SKM-1 treated with dmso at 0.1 percent for 144 hours (cell line): ENCODE measurements around the gene WDR31.
"Not testable (repeated sequence)": the region's sequence is repeated elsewhere in the genome, so short reads cannot be mapped to it uniquely, and the experiment has no call there.

ENCODE experiments used
- DNase-seq: peaks from one replicate; lab custom pipeline; 2025; ENCODE audit not compliant: unreplicated experiment; lab: John Stamatoyannopoulos, UW

The WDR31 gene

GRCh38 chr9:113368982-113369854 is 29.1 kb upstream of the WDR31 start:
- no peak for DNase-seq

- DNase-seq, result no peak
These were observed 28.4 kb upstream of the WDR31 start for GRCh38 chr9:113368348-113368981.

GRCh38 chr9:113365652-113366051 is 25.6 kb upstream of the WDR31 start:
- not testable (repeated sequence) for DNase-seq

DNA sequence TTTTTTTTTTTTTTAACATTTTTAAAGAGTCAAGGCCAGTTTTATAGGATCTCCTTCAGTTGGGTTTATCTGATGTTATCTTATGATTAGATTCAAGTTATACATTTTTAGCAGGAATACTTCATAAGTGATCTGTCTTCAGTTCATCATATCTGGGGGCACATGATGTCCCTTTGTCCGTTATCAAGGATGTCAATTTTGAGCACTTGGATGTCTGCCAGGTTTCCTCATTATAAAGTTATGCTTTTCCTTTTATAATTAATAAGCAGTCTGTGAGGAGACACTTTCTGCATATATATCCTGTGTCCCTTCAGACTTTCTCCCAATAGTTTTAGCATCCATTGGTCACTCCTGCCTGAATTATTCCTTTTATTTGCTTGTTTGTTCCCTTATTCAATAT is 24.9 kb upstream of the WDR31 start:
- no peak for DNase-seq

- DNase-seq, result no peak
These were observed 23.3 kb upstream of the WDR31 start for GRCh38 chr9:113363336-113363735.

DNA sequence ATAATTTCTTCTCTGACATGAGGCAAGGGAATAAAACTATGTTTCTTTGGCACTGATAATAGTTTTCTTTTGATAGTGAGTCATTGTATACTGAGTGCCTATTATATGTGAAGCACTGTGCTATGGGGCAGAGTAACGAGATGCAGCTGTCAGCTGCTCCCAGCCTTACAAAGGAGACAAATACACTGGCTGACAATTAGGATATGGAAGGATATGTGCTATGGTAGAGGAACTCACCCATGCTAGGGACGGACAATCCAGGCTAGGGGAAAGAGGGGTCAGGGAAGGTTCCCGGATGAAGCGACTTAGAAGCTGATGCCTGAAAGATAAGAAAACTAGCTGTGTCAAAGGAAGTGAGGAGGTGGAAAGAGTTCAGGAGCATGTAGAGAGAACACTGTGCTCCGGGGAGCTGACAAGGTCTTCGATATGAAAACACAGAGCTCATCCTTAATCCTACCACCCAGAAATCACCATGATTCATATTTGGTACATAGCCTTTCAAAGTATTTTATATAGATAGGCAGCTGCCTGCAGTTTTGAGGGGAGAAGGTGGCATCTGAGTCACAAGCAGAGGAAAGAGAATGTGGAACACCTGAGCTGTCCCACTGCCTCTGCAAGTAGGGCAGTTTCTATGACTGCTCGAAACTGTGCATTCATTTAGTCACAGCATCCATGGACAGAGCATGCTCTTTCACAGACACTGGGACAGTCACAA is 21.4 kb upstream of the WDR31 start:
- no peak for DNase-seq

DNA sequence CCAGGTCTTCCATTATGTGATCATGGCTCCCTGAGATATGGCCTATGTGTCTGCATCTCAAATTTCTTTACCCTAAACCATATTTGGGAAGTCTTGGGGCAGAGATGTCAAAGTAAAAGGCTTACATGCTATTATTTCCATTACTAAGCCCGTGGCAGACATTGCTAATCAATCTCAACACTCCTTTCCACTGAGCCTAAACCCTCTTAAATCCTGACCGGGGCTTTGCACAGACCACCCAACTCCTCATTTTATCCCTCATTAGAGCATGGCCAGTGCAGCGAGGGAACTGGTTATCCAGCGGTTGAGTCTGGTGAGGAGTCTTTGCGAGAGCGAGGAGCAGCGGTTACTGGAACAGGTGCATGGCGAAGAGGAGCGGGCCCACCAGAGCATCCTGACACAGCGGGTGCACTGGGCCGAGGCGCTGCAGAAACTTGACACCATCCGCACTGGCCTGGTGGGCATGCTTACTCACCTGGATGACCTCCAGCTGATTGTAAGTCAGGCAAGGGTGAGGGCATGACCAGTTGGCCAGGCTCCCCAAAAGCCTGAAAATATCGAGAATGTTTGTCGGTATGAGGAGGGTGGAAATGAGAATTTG is 20.3 kb upstream of the WDR31 start:
- DNase-seq, result no peak

DNA sequence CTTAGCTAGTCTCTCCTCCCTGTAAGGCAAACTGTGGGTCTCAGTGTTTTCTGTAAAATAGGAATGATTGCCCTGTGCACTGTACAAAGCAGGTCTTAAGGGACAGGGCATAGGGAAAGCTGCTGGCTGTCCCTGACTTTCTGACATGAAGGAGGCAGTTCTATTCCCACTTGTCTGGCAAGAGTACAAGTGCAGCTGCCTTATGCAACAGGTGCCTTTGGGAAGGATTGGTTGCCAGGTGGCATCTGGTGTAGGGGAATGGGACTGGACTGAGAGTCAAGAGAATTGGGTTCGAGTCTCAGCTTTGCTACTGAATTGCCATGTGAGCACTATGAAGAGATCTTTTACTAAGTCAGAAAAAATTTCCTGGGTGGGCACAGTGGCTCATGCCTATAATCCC is 19.3 kb upstream of the WDR31 start:
- no peak for DNase-seq

DNA sequence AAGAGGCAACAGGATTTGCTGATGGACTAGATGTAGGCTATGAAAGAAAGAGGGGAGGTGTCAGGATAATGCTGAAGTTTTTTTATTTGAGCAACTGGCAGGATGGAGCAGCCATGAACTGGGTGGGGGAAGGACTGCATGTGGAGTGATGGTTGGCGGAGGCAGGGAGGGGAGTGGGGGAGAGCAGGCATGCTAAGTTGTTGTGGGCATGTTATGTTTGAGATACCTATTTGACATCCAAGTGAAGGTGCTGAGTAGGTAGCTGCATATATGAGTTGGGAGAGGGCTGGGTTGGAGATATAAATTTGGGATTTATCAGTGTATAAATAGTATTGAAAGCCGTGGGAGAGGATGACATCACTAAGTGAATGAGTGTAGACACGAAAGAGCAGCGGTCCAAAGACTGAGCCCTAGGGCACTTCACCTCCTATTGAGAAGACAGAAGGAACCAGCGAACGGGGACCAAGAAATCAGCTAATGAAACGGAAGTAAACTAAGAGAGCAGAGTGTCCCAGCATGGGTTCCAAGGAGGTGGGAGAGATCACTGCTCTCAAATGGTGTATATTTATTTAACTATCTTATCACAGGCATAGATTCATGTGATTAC is 16.7 kb upstream of the WDR31 start:
- DNase-seq, result no peak

- DNase-seq, result no peak
These were observed 15.0 kb upstream of the WDR31 start for GRCh38 chr9:113355040-113355596.

- DNase-seq, result no peak
These were observed 12.3 kb upstream of the WDR31 start for GRCh38 chr9:113352411-113352810.

GRCh38 chr9:113352006-113352405 is 11.9 kb upstream of the WDR31 start:
- no peak for DNase-seq

GRCh38 chr9:113350937-113351336 is 10.9 kb upstream of the WDR31 start:
- DNase-seq, result peak; percentile 32

DNA sequence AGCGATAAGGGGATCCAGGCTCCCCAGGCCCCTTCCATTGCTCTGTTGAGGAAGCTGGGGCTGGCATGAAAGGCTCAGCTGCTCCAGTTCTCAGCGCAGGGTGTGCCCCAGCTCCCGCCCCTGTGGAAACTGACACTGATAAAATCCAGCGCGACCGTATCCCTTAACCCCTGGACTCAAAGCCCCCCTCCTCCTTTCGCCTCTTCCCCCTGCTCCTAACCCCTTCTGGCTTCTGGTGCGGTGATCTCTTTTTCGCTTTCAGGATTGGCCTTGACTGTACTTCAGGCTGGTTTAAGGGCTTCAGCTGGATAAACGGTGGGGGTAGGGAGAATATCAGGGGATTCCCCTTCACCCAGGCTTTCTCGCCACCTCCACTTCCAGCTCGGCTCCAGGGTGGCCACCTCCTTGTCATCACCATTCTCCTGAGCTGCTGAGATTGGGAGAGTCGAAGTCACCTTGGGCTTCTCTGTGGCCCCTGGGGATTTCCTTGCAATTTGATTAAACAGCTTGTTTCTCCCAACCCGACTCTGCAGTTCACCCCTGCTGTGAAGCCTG is 10.1 kb upstream of the WDR31 start:
- no peak for DNase-seq

- DNase-seq, result no peak
These were observed 9.5 kb upstream of the WDR31 start, which contains the start of gene BSPRY for GRCh38 chr9:113349445-113350094. Gene BSPRY (plus strand): TSS chr9:113349541. CDS start chr9:113349580, 39 bp downstream.

DNA sequence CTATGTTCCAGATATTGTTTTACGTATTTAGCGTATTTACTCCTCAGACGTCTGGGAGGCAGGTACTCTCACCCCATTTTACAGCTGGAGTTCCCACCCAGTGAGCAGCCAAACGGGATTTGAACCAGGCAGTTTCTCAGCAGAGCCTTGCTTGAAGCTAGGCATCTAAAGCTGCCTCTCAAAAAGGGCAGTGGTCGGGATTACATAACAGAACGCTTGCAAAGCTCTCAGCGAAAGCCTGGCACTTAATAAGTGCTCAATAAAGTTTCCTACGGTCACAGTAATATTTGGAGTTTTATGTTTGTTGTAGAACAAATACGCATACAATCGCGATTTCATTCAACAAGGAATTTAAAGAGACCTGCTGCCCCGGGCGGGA is 9.0 kb upstream of the WDR31 start:
- DNase-seq, result no peak

- no peak for DNase-seq
These were observed 8.4 kb upstream of the WDR31 start for GRCh38 chr9:113348437-113348836.

GRCh38 chr9:113345671-113346070 is 5.6 kb upstream of the WDR31 start:
- no peak for DNase-seq

DNA sequence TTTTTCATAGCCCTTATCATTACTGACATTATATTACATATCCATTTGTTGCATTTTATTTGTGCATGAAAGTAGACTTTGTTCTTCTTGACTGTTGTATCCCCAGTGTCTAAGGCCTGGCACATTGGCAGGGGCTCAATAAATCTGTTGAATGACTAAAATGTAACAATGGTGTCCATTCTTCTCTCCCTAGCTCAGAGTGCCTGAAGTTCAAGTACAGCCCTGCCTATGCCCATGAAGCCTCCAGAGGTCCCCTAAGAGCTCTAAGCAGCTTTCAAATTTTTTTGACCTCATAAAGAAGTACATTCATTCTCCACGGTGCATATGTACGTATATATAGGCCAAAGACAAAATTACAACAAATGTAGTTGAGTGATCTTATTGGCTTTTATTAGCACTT is 5.1 kb upstream of the WDR31 start:
- no peak for DNase-seq

DNA sequence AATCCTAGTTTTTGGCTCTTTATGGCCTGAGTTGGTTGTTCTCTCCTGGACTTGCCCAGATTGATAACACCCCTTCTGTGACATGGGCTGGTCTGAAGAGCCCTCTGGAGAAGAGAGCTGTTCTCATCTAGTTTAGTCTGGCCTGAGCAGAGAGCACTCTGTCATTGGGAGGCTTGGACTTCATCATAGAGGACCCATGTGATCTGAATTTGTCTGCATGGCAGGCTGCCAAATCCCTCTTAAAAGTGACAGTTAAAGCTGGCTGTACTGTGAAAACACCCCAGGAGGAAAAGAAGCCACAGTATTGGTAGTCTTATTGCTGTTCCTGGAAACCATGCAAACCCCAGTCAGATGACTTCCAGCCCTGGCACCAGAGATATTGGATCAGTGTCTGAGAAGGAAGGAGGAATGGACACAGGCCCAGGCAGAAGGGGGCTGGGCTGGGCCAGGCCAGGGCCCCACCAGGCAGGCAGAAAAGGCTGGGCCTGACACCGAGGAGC is 3.7 kb upstream of the WDR31 start:
- no peak for DNase-seq
